HPDE6-E6E7 (cell line): ENCODE results near the gene BARD1.
"Not testable (repeated sequence)": the region's sequence is repeated elsewhere in the genome, so short reads cannot be mapped to it uniquely, and the experiment has no call there.

Experiments used
- DNase-seq: peaks from one replicate; pipeline ENCODE4 v3.0.0; 2011; ENCODE audit warnings: missing footprints; ENCODE audit errors: extremely low spot score

Gene BARD1

DNA sequence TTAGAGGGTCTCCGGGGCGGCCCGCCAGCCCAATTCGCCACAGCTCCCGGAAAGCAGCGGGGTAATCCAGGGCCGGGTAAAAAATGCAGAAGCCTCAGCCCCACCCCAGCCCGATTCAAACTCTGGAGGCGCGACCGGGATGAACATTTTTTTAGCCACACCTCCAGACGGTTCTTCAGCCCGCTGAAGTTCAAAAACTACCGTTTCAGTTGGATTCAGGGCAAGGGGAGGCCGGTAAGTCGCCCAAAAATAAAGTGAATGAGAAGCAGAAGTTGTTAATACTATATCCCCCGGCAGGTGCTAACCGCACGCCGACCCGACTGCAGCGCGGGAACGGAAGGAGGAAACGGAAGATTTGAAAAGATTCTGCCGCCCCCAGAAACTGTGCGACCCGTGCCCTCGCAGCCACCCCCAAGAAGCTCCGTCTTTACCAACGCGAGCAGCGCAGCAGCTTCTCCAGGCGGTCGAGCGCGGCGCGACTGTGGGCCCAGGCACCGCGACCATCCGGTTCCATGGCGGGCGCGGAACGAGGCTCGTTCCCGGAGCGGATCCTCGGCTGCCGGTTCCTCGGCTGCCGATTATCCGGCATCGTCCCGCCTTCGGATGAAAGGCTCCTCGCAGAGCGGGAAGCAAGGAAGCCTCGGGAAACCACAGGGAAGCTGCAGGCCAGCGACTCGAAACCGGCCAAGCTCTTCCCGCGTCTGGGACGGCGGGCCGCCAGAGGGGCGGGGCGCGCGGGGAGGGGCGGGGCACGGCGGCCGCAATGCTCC lies at the start of gene BARD1:
BARD1 (minus strand) TSS at position 703 of the 770 bp plus-strand sequence; CDS start at position 589, 114 bp downstream.
- DNase-seq = peak; percentile 44

DNA sequence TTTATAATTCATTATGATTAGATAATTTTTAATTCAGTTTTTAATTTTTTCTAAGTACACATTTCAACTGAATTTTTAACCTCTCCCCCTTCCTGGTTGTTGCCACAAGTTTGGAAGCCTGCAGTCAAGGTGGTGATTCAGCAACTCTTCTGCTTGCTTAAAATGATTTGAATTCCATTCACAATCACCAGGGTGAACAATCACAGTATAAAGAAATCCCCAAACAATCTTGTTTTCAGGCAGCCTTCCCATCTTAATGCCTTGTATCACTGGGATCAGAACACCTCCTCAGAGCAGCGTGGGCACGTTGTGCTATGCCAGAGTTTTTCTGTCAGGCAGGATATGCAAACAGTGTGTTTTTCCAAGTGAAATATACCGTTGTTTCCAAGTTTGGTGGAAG lies 46.7 kb upstream of the BARD1 start:
- DNase-seq = no peak

DNA sequence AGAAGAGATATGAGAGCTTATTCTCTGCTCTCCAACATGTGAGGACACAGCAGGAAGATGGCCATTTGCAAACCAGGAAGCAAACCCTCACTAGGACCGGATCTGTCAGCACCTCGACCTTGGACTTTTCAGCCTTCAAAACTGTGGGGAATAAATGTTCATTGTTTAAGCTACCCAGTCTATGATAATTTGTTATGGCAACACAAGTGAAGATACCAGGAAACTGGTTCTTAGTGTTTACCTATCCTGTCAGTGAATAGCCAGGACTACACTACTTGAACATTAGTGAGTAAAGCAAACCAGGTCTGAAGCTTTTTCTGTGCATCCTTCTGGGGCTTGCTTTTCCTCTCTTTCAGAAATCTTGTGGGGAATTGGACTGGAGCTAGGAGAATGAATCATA lies 44.4 kb upstream of the BARD1 start:
- DNase-seq = no peak

DNA sequence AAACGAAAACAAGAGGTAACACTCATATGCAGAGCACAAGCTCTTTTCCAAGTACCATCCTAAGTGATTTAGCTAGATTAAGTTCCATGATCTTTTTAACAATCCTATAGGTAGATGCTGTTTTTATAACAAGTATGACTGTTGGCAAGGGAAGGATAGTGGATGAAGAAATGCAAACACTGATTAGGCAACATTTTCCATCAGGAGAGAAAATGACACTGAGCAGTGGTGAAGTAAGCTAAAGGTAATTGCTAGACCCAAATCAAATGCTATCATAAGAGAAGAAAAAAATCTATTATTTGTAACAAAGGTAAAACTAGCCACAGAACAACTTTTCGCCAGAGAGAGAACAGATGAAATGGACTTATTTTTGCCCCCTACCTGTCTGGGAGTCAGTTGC lies 34.3 kb upstream of the BARD1 start:
- no peak for DNase-seq

DNA sequence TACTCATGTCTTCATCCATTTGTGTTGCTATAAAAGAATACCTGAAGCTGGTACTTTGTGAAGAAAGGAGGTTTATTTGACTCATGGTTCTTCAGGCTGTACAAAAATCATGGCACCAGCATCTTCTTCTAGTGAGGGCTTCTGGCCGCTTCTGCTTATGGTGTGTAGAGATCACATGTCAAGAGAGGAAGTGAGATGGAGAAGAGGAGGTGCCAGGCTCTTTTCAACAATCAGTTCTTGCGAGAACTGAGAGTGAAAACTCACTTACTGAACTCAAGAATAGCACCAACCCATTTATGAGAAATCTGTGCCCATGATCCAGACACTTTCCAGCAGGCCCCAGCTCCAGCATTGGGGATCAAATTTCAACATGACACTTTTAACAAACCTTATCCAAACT lies 30.0 kb upstream of the BARD1 start:
- DNase-seq = no peak

DNA sequence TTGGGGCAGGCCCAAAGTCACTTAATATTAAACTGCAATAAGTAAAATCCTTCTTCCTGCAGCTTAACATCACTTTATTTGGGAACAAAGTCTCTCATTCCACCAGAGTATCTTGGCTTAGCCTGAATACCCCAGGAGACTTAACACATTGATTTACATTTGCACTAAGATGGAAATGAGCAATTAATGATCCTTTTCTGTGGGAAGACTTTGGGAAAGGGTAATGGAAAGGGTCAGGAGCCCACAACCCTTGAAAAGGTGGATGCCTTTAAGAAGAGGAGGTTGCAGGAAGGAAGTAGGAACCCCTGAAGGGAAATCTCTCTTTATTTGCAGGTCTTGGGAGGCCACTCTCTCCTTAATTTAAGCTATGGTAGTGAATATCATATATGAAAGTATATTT lies 28.0 kb upstream of the BARD1 start:
- DNase-seq = no peak

DNA sequence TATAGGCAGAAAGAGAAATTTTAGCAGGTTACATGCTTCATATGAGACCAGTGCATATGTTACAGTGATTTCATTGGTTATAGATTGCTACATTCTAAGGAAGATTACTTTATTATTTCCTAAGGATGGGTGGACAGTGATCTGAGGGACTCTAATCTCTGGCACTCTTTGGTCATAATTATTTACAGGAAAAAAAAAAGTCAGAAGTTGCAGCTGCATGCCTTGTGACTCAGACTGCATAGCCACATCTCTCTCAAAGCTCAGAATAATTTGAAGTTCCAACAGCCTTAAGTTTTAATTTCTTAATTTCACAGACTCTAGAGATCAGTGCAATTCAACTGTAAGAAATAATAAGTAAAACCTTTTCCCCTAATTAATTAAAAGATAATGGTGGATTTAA lies 27.1 kb upstream of the BARD1 start:
- no peak for DNase-seq

DNA sequence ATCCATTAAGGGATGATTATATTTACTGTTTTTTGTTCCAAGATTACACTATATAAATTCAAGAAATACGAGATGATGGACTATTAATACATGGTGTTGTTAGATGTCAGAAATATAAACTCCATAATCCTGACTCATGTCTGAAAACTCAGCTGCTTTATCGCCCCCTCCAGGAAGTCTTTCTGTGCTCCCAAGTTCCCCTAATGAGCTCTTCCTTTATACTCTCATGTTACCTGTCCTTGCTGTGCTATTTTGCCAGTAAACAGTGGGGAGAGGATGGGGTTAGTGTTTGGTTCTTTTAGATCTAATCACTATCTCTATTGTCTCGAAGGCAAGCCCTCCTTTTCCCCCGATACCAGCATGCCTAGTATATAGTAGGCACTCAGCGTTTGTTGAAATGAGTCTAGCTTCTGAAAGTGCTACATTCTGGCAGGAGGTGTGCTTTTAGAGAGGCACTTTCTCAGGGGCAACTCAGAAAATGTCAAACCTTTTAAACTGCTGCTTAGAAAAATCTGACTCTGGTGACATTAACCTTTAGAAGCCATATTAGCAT lies 21.4 kb upstream of the BARD1 start:
- no peak for DNase-seq

DNA sequence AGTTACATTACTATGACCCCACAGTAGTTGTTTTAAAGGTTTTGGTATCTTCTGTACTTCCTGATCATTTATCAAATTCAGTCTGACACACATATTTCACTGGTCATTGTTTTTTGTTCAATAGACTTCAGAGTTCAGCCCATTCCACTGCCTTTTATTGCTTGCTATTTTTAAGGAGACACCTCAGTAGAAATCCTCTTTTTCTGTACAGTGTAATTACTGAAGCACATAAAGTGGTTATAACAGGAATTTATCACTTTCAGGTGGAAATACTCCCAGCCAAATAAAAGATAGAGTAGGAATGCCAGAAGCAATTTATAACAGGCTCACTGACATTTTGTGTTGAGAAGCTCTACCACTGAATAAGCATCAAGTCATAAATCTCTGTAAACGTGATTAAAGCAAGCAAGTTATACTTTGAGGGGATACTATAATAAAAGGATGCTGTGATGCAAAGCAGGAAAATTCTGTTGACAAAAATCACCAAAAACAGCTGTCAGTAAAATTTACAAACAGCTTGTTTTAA lies 6.6 kb upstream of the BARD1 start:
- DNase-seq = no peak

DNA sequence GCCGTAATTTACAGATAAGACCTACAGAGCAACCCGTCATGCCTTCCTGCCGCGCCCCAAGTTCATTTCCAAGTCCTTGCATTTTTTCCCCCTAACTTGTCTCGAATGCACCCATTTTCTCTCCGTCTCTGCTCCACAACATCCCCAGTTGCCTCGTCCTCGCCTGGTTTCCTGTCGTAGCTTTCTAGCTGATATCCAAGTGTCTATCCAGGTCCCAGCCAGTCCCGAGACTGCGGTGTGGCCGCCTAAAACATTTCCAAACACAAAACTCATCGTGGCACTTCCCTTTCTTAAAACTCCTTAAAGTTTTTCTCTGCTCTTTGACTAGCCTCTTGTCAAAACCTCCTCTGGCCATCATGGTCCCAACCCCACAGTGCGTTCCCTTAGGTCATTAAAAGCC lies 1.2 kb upstream of the BARD1 start:
- DNase-seq = no peak

DNA sequence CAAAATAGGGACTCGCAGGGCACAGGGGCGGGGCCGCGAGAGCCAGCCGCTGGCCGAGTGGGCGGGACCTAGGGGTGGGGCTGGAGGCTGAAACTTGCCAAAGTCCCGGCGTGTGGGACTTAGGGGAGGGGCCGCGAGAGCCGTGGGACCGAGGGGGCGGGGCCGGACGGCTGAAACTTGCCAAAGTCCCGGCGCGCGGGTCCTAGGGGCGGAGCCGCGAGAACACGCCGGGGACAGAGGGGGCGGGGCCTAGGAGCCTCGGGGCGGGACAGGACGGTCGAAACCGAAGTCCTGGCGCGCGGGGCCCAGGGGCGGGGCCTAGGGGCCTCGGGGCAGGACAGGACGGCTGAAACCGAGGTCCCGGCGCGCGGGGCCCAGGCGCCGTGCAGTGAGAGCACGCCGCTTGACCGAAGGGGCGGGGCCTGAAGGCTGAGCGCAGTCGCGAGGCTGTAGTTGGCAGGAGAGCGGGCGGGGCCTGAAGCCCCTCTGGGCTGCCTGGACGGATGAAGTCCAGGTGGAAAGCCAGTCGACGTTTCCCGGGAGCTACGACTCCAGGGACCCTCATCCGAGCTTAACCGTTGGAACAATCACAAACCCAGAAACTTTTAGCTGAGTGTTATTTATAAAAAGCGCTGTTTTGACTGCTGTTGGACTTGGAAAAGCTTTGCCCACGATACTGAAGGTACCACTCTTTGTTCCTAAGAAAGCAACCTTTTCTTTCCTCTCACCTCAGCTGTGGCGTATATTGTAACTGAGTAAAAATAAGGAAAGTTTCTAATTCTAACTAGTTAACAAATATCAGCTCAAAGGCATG lies 475 bp upstream of the BARD1 start:
- DNase-seq = peak; percentile 89

DNA sequence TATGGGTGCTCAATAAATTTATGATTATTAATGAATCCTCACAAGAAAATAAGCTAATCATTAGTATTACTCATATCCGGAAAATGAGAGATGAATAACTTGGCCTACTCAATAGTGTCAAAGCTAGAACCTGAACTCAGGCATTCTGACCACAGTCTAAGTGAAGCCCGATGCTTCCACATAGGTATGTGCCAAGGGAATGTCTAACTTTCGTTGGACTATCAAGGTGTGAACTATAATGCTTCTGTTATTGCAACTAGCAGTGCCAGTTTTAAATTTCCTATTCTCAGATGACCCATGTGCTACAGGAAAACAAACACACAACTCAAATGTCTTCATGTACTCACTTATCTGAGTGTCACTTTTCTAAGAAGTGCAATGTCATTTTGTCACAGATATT lies 1.8 kb downstream of the BARD1 start:
- DNase-seq = no peak

DNA sequence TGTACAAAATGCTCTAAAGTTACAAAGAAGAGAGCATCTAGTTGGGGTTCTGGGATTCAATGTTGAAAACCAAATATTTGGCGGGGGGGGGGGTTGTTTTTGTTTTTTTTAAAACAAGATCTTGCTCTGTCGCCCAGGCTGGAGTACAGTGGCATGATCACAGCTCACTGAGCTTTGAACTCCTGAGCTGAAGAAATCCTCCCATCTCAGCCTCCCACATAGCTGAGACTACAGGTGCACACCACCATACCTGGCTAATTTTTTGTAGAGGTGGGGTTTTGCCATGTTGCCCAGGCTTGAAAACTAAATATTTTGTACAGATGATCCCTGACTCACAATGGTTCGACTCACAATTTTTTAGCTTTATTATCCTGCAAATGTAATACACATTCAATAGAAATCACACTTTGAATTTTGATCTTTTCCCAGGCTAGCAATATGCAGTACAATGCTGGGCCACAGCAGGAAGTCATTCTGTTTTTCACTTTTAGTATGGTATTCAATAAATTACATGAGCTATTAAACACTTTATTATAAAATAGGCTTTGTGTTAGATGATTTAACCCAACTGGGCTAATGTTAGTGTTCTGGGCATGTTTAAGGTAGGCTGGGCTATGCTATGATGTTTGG lies 7.6 kb downstream of the BARD1 start:
- no peak for DNase-seq

DNA sequence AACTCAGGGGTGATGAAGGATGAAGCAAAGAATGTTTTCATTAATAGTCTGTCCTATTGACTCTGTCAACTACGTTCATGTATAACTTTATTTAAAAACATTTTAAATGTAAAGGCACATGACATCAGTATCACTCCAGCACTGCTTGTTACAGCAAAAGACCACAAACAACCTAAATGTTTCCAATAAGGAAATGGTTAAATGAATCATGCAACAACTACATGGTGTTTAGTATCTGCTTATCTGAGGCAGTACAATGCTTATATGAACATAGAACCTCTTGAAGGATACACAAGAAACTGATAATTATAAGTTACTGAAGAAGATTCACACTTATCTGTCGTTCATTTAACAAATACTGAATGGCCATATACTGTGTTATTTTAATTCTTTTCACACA lies 8.4 kb downstream of the BARD1 start:
- DNase-seq = no peak

DNA sequence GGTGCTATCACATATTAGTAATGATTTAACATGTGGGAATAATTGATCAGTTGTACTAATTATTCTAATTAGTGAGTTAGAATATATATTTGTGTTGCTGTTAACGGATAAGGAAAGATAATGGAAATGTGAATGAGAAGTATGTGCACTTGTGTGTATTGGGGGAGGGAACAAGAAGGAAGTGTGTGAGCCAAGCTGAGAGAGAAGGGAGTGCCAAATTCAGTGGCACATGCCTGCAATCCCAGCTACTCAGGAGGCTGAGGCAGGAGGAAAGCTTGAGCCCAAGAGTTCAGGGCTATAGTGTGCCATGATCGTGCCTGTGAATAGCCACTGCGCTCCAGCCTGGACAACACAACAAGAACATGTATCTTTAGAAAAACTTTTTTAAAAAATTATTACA lies 9.3 kb downstream of the BARD1 start:
- no peak for DNase-seq

DNA sequence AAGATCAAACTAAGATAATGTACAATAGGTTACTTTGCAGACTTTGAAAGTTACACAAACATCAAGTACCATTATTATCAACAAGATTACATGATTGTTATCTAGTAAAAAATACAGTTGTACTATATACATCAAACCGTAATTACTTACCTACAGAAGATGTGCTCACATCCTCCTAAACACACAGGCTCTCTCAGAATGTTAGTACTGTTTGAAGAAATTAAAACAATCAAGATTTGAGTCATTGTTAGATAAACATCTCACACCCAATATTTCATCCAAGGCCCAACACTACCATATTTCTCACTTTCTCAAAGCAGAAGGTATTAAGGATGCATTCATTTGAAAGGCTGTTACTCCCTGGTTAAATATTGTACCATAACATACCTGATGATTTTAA lies 12.6 kb downstream of the BARD1 start:
- no peak for DNase-seq

DNA sequence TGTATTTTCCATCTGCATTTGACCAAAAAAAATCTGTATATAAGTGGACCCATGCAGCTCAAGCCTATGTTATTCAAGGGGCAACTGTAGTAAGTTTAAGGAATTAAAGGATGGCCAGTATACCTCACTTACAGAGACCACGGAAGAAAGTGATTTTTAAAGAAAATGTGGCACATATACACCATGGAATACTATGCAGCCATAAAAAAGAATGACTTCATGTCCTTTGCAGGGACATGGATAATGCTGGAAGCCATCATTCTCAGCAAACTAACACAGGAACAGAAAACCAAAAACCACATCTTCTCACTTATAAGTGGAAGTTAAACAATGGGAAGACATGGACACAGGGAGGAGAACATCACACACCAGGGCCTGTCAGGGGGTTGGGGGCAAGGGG lies 26.3 kb downstream of the BARD1 start:
- not testable (repeated sequence) for DNase-seq

DNA sequence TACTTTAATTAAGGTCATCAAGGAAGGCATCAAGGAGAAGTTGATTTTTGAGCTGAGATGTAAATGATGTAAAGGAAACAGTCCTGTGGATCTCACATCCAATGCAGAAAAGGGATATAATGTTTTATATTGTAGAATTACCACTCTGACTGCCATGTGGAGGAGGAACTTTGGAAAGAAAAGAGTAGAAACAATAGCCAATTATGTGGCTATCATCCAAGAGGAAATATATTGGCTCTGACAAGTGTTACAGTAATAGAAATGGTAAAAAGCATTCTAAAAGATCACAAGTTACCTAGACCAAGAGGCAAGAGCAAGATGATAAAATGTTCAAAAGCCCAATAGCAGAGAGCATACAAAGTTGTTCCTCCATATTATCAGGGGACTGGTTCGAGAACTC lies 26.8 kb downstream of the BARD1 start:
- DNase-seq = no peak

DNA sequence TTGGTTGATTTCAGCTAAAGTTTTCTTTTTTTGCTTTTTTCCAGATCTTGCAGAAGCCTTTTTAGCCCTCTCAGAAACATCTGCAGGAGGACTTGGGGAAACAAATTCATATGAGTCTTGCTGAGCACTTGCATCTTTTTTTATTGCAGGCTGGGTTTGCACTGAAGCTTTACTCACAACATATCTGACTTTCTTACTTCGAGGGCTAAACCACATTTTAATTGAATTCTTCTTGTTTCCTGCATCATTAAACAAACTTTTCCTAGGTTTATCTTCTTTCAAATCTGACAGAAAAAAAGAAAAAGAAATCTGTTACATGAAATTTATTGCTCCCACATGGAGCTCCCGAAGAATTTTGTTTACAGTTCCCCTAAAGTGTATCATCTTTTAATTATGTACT lies 28.3 kb downstream of the BARD1 start:
- no peak for DNase-seq

DNA sequence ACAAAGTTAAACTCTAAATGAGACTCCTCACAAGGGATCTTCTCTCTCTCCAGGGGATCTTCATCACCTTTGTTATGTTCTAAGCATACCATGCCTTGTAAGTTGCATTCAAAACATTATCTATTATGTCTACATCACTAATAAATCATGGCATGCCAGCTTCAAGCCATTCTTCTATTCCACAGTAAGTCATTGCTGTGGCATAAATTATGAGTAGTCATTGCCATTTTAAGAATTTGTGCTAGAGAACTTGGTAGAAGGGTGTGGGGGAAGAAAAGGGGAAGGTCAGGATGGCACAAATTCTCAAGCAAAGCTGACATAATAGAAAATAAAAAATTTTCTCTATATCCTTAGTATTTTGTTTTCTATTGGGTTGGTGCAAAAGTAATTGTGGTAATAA lies 33.5 kb downstream of the BARD1 start:
- no peak for DNase-seq

DNA sequence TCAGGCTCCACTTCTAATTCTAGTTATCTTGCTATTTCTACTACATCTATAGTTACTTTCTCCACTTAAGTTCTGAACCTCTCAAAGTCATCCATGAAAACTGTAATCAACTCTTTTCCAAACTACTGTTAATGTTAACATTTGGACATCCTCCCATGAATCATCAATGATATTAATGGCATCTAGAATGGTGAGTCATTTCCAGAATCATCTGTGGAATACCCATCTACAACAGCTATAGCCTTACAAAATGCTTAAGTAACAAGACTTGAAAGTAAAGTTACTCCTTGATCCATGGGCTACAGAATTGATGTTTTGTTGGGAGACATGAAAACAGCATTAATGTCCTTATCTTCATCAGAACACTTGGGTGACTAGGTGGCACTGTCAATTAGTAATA lies 35.4 kb downstream of the BARD1 start:
- DNase-seq = no peak

DNA sequence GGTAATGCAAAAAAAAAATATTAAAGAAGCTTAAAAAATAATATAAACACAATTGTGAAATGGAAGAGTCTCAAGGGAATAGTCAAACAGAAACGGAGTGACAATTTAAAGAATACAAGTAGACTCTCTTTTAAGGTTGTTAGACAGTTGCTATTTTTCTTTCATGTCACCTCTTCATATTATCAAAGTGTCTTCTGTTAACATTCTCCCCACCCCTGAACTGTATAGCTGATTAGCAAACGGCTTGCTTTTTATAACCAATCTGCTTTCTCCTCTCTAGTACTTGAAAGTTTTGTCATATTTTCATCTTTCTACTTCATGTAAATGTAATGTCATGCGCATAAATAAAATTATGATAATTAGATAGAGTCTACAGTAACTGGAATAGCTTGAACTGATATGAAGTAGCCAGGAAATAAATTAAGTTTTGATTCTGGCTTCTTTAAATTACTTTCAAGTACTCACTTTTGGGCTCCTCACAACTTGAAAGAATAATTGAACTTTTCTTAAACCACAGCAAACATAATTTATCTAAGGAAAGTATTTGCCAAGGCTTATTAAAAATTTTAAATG lies 37.0 kb downstream of the BARD1 start:
- DNase-seq = no peak
